Cortex of kidney (tissue), 1 donor: ENCODE measurements around the gene LRRC15.

Experiments
- DNase-seq: peaks from one replicate; lab custom pipeline; 2025; lab: John Stamatoyannopoulos, UW

Gene LRRC15

DNA sequence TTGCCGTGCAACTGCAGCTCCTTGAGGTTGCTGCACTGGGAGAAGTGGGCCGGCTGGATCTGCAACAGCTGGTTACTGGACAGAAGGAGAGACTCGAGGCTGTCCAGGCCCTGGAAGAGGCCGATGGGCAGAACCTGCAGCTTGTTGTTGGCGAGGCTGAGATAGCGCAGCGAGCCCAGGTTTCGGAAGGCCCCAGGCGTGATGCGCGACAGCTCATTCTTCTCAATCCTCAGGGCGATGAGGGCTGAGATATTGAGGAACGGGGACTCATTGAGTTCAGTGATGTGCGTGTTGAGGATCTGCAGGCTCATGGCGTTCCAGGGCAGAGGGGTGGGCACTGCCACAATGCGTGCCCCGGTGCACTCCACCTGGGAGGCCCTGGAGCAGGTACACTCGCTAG, 9.0 kb downstream of the LRRC15 start:
- no peak for DNase-seq

DNA sequence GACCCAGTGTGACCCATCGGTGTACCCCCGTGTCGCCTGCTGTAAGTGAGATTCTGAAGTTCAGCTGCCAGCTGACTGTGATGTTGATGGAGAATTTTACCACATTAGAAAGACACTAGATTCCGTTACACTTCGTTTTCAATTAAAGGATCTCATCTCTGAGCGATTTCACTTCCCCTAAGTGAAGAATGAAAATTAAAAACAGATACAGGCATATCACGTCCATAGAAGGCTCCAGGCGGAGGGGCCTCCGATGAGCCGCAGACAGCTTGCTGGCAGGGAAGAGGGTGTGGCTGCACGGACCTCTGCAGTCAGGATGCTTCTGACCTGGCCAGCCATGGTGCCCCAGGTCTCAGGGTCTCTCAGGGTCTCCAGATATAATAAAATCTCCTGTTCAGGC, 11.9 kb downstream of the LRRC15 start:
- DNase-seq = no peak

- no peak for DNase-seq
Measured at GRCh38 chr3:194355379-194355778, 14.2 kb downstream of the LRRC15 start.

- DNase-seq = no peak
Measured at GRCh38 chr3:194354315-194354714, 15.2 kb downstream of the LRRC15 start.

GRCh38 chr3:194352667-194353246, 16.8 kb downstream of the LRRC15 start:
- no peak for DNase-seq

DNA sequence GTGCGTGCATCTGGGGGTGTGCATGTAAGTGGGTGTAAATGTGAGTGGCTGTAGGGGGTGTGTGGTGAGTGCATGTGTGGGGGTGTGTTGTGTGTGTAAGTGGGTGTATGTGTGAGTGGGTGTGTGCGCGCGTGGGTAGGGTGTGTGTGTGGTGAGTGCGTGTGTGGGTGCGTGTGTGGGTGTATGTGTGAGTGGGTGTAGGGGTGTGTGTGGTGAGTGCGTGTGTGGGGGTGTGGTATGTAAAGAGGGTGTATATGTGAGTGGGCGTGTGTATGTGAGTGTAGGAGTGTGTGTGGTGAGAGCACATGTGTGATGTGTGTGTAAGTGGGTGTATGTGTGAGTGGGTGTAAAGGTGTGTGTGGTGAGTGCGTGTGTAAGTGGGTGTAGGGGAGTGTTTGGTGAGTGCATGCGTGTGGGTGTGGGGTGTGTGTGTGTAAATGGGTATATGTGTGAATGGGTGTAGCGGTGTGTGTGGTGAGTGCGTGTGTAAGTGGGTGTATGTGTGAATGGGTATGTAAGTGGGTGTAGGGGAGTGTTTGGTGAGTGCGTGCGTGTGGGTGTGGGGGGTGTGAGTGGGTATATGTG, 17.5 kb downstream of the LRRC15 start:
- no peak for DNase-seq

GRCh38 chr3:194351080-194351672, 18.4 kb downstream of the LRRC15 start, which contains the start of gene CPN2:
CPN2 (minus strand) TSS chr3:194351328; CDS start chr3:194342702, 8,626 bp downstream.
- DNase-seq = no peak

GRCh38 chr3:194350726-194351071, 18.8 kb downstream of the LRRC15 start:
- DNase-seq = no peak

DNA sequence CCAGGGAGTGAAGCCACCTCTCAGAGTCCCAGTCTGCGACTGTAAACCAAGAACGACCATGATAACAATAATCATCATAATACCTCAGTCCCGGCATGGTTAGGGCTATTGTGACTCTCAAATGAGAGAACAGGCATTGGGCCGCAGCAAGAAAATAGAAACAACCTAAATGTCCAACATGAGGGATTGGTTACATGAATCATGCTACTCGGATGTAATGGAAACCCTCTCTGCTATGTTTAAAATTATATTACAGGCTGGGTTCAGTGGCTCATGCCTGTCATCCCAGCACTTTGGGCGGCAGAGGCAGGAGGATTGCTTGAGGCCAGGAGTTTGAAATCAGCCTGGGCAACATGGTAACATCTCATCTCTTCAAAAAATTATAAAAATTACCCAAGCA, 21.2 kb downstream of the LRRC15 start:
- DNase-seq = no peak

DNA sequence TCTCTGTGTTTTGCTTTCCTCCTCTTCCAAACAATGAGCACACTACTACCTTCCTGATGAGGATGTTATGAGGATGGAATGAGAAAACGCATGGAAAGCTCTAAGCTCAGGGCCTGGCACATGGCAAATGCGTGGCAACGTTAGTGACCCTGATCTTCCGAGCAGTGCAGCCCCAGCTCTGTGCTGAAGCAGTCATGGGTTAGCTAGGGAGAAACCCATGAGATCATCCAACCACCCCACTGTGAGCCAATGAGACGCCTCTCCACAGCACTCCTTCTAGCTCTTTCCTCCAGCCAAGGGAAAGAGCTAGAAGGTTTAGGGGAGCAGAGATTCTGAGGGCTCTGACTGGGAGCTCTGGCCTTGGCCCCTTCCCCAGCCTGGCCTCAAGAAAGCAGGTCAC, 22.9 kb downstream of the LRRC15 start:
- DNase-seq = no peak

- no peak for DNase-seq
Measured at GRCh38 chr3:194346035-194346434, 23.5 kb downstream of the LRRC15 start.

GRCh38 chr3:194344012-194344411, 25.5 kb downstream of the LRRC15 start:
- no peak for DNase-seq

DNA sequence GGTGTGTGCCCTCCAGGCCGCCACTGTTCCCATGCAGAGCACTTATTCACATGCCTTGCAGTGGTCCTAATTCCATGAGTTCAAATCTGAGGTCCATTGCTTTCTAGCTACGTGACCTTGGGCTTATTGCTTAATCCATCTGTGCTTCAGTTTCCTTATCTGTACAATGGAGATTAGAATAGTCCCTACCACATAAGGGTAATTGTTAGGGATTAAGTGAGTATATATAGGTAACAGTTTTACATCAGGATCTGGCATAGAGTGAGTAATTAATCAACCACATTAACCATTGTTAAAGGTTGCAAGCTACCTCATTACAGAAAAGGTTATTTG, 26.0 kb downstream of the LRRC15 start:
- DNase-seq = no peak

DNA sequence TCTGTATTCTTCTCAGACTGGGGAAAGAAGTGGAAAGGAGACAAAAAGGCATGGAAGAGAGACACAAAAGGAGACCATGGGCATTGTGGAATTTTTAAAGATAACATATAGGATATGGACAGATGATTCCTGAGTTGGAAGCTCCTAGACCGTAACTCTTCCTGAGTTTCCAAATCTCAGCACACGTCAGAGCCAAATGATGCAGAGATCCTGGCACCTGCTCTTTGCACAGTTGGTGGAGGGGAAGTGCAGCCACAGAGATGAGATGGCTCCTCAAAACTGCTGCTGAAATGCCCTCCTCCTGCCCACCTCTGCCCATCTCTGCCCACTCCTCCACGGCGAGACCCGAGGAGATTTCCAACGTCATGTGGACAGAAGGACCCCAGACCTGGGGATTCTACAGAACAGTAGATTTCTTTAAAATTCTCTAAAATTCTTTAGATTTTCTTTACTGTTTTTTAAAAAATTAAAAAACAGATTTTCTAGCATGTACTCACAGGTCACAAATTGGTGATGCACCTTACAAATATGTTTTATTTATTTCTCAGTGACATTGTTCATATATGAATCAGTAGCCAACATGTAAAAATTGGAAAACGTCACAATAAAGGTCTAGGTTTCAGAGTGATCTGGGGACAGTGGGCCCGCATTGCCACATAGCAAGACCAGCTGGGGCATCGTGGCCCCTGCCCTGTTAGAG, 26.5 kb downstream of the LRRC15 start:
- DNase-seq = no peak

DNA sequence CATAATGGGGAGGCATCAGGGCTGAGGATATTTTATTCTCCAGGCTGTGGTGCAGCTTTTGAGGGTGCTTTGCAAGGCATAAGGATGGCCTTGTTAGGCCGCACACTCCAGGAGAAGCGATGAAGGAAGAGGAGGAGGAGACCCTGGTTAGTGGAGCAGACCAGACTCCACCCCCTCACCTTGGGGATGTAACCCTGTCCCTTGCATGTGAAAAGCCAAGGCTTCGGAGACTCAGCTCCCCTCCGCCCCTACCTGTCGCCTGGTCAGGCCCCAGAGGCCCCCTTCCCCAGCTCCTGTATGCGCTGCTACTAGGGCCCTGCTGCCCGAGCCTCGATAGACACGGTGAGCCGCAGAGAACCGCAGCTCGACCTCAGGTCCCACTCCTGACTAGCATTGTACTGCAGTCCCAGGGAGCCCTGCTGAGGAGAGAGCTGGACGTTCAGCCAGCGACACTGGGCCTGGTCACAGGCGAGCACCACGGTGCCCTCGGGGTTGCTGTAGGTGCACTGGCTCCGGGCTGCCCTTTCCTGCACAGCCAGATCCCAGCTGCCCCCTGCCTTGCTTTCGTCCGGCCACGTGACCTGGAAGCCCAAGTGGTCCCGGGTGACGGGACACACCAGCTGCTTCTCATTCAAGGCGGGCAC, 28.7 kb downstream of the LRRC15 start:
- no peak for DNase-seq

DNA sequence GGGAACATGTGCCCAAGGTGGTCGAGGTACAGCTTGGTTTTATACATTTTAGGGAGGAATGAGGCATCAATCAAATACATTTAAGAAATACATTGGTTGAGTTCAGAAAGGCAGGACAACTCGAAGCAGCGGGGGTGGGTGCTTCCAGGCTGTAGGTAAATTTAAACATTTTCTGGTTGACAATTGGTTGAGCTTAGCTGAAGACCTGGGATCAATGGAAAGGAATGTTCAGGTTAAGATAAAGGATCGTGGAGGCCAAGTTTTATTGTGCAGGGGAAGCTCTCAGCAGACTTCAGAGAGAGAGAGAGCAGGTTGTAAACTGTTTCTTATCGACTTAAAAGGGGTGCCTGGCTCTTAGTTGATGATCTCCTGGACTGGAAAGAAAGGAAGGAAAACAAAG, 29.7 kb downstream of the LRRC15 start:
- DNase-seq = no peak

DNA sequence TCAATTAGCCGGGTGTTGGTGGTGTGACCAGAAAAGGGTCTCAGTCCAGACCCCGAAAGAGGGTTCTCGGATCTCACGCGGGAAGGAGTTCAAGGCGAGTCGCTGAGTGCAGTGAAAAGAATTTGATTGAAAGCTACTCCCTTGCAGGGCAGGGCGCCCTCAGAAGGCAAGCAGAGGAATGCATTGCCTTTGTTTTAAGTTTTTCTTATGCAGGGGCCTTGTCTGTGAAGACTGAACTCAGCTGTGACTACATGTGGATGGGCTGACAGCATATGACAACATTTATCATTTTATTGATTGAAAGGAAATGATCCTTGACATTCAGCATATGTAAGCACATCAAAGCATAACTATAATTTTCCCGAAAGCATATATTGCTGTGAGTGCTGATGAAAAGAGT, 30.2 kb downstream of the LRRC15 start:
- no peak for DNase-seq

DNA sequence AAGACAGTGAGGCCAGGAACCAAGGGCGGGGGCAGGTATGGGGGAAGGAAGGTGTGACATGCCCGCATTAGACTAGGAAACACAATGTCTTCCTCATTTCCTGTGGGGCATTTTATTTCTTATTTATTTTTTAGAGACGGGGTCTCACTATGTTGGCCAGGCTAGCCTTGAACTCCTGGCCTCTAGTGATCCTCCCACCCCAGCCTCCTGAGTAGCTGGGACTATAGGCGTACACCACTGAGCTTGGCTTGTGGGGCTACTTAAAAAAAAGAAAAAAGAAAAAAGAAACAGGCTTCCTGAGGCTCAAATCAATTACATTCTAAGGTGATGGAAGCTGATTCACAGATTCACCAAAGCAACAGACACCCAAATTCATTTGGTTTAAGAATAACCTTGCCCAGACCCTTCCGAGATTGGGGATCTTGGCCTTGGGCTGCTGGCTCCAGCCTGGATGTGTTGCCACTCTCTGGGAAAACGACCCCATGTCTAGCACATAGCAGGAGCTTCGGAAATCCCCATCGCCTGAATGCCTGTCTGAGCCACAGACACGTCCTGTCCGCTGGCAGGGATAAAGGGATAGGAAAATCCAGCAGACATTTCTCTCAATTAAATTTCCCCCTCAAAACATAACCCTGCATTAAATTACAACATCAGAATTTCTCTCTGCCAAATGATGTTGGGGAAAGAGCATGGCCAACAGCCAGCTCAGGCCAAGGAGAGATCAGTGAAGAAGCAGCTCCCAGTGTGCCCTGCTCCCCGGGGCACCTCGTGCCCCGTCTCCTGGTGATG, 31.4 kb downstream of the LRRC15 start:
- DNase-seq = no peak

- DNase-seq = no peak
Measured at GRCh38 chr3:194336601-194337355, 32.8 kb downstream of the LRRC15 start.

GRCh38 chr3:194333981-194334320, 35.6 kb downstream of the LRRC15 start:
- DNase-seq = no peak

- no peak for DNase-seq
Measured at GRCh38 chr3:194333212-194333980, 36.1 kb downstream of the LRRC15 start.
